HepG2 (cell line): ENCODE data around the gene SYNPO2L. TPM values are rescaled to one million over a fixed set of nuclear protein-coding genes. Genes with fewer than 3 reads are reported as not detected.

ENCODE experiments used
- CC2D1A ChIP-seq: sonication (generic); formaldehyde crosslinking; IDR thresholded peaks from 2 replicates; pipeline ENCODE4 v1.8.1; 2023; ENCODE audit warnings: mild to moderate bottlenecking, missing genetic modification reagents
- DMAP1 ChIP-seq: IDR thresholded peaks from 2 replicates; pipeline ENCODE4 v1.6.1; 2016
- FOXP1 ChIP-seq, 2 experiments: fragments of 450-650 bp in 1 of 2; IDR thresholded peaks; 2 replicates each; pipeline ENCODE4 v1.6.1; 2017 to 2018; ENCODE audit warnings: antibody characterized with exemption in 1 of 2
- GATAD2A ChIP-seq: IDR thresholded peaks from 2 replicates; pipeline ENCODE4 v1.6.1; 2016
- GPBP1L1 ChIP-seq: sonication (generic); formaldehyde crosslinking; IDR thresholded peaks from 2 replicates; pipeline ENCODE4 v1.5.0; 2020; ENCODE audit warnings: mild to moderate bottlenecking, missing genetic modification reagents
- HNRNPK ChIP-seq: fragments of 200-400 bp; formaldehyde crosslinking; IDR thresholded peaks from 2 replicates; pipeline ENCODE4 v1.6.1; 2018; ENCODE audit warnings: low read length, low read depth, moderate library complexity, mild to moderate bottlenecking; ENCODE audit not compliant: poor library complexity, severe bottlenecking
- HOXD1 ChIP-seq: sonication (generic); formaldehyde crosslinking; IDR thresholded peaks from 2 replicates; pipeline ENCODE4 v1.5.0; 2020; ENCODE audit warnings: missing genetic modification reagents
- MXD4 ChIP-seq: IDR thresholded peaks from 2 replicates; pipeline ENCODE4 v1.6.1; 2016; ENCODE audit warnings: mild to moderate bottlenecking, missing biosample characterization, missing genetic modification reagents
- MYNN ChIP-seq: sonication (generic); formaldehyde crosslinking; IDR thresholded peaks from 2 replicates; pipeline ENCODE4 v1.4.0; 2020; ENCODE audit warnings: mild to moderate bottlenecking, low read depth, missing genetic modification reagents
- NR2F1 ChIP-seq, 2 experiments: fragments of 450-650 bp in 1 of 2; formaldehyde crosslinking in 1 of 2; IDR thresholded peaks; 2 replicates each; pipeline versions ENCODE4 v1.5.0 to v1.6.1; 2016 to 2020; ENCODE audit warnings: mild to moderate bottlenecking in 1 of 2, missing compliant biosample characterization in 1 of 2, missing genetic modification reagents in 1 of 2, moderate library complexity in 1 of 2
- RBM22 ChIP-seq: fragments of 200-400 bp; formaldehyde crosslinking; optimal IDR thresholded peaks from 2 replicates; pipeline ENCODE3; 2017; ENCODE audit warnings: mild to moderate bottlenecking, low read length, moderate library complexity
- SP2 ChIP-seq: sonication (generic); formaldehyde crosslinking; IDR thresholded peaks from 2 replicates; pipeline ENCODE4 v1.5.1; 2020; ENCODE audit warnings: mild to moderate bottlenecking, missing genetic modification reagents
- ZKSCAN5 ChIP-seq: sonication (generic); formaldehyde crosslinking; IDR thresholded peaks from 2 replicates; pipeline ENCODE4 v1.5.1; 2020; ENCODE audit warnings: mild to moderate bottlenecking, missing genetic modification reagents
- ZNF407 ChIP-seq: sonication (generic); formaldehyde crosslinking; IDR thresholded peaks from one replicate; pipeline ENCODE4 v1.5.1; 2020; ENCODE audit warnings: mild to moderate bottlenecking, missing genetic modification reagents; ENCODE audit errors: not compliant biosample characterization
- ZSCAN12 ChIP-seq: sonication (generic); formaldehyde crosslinking; IDR thresholded peaks from 2 replicates; pipeline ENCODE4 v1.9.0; 2021; ENCODE audit warnings: mild to moderate bottlenecking, missing genetic modification reagents
- polyA plus RNA-seq, 8 experiments: library from polyadenylated mRNA; depleted of rRNA in 3 of 8; stranded (reverse) in 7 of 8; unstranded in 1 of 8; fragments of >200 nt; fragmentation: Illumina TruSeq in 4 of 8; extraction: Trizol in 4 of 8; gene quantifications; 2 replicates each; pipeline versions ENCODE4 v1.2.1 to v1.2.3, GENCODE V29; 2011 to 2016; ENCODE audit warnings: low read depth in 4 of 8, missing spikeins in 1 of 8, mixed read lengths in 1 of 8; ENCODE audit not compliant: insufficient read depth in 1 of 8
- total RNA-seq, 5 experiments: library from RNA; depleted of rRNA; stranded (reverse); fragments of >200 nt; fragmentation: Illumina TruSeq; extraction: Trizol; gene quantifications; 2 replicates each; pipeline ENCODE4 v1.2.3, GENCODE V29; 2016; ENCODE audit warnings: low read depth in 1 of 5
- TF ChIP-seq, protein P1 (sequence below): sonication (generic); formaldehyde crosslinking; IDR thresholded peaks from 2 replicates; pipeline ENCODE4 v1.4.0; 2020; ENCODE audit warnings: missing genetic modification reagents

SYNPO2L gene
- total and polyA plus RNA-seq, 2 of the 13 experiments (the other 11 are each of a cell fraction or from before 2014, with no cell fraction given), result not detected

- TF ChIP-seq, protein P1, sequence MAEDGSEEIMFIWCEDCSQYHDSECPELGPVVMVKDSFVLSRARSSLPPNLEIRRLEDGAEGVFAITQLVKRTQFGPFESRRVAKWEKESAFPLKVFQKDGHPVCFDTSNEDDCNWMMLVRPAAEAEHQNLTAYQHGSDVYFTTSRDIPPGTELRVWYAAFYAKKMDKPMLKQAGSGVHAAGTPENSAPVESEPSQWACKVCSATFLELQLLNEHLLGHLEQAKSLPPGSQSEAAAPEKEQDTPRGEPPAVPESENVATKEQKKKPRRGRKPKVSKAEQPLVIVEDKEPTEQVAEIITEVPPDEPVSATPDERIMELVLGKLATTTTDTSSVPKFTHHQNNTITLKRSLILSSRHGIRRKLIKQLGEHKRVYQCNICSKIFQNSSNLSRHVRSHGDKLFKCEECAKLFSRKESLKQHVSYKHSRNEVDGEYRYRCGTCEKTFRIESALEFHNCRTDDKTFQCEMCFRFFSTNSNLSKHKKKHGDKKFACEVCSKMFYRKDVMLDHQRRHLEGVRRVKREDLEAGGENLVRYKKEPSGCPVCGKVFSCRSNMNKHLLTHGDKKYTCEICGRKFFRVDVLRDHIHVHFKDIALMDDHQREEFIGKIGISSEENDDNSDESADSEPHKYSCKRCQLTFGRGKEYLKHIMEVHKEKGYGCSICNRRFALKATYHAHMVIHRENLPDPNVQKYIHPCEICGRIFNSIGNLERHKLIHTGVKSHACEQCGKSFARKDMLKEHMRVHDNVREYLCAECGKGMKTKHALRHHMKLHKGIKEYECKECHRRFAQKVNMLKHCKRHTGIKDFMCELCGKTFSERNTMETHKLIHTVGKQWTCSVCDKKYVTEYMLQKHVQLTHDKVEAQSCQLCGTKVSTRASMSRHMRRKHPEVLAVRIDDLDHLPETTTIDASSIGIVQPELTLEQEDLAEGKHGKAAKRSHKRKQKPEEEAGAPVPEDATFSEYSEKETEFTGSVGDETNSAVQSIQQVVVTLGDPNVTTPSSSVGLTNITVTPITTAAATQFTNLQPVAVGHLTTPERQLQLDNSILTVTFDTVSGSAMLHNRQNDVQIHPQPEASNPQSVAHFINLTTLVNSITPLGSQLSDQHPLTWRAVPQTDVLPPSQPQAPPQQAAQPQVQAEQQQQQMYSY (CRISPR knock-in tag), result no peak
- TF ChIP-seq FOXP1 (IDR thresholded peaks at IDR 0.05) (no peak), FOXP1 (CRISPR knock-in tag; IDR thresholded peaks at IDR 0.05) (no peak), CC2D1A (CRISPR knock-in tag) (no peak), GATAD2A (CRISPR knock-in tag) (peak; percentile 90), GPBP1L1 (CRISPR knock-in tag) (no peak), MYNN (CRISPR knock-in tag) (no peak), HNRNPK (no peak), DMAP1 (CRISPR knock-in tag) (peak; percentile 89), ZSCAN12 (CRISPR knock-in tag) (no peak), ZKSCAN5 (CRISPR knock-in tag) (no peak), SP2 (CRISPR knock-in tag) (no peak; the same call in 1 of the 2 replicates), RBM22 (peak; percentile 100), NR2F1 (CRISPR knock-in tag; IDR thresholded peaks at IDR 0.05) (no peak), HOXD1 (CRISPR knock-in tag) (no peak), ZNF407 (CRISPR knock-in tag) (no peak), MXD4 (CRISPR knock-in tag) (peak; percentile 79)
Observed at GRCh38 chr10:73625884-73626752, 29.7 kb downstream of the SYNPO2L start (continued).
